Measurements from ENCODE around the gene RPL19.

- TF ChIP-seq CTCF (IDR thresholded peaks at IDR 0.05; ENCODE audit: insufficient read depth, low read depth, low read length) (no peak), EZH2 (IDR thresholded peaks at IDR 0.05; ENCODE audit: insufficient read depth, low read length) (no peak)
Measured at GRCh38 chr17:39225959-39226683, 26.0 kb downstream of the RPL19 start.
